Measurements from ENCODE around the gene GNAT1. TPM values are rescaled to one million over a fixed set of nuclear protein-coding genes. Genes with fewer than 3 reads are reported as not detected.

GNAT1 gene
- total and polyA plus RNA-seq, 2 of the 13 experiments (the other 11 are each of a cell fraction or from before 2014, with no cell fraction given), result 0.15 TPM; not detected in 1

- TF ChIP-seq ATF3 (CRISPR knock-in tag; IDR thresholded peaks at IDR 0.05), result peak; percentile 61; the same call in 1 of the 2 replicates
- 0 out of 2 replicates have a peak, but pooled peaks have one; percentile 63 for TF ChIP-seq BRF2 (CRISPR knock-in tag; IDR thresholded peaks at IDR 0.05)
- TF ChIP-seq ZNF362 (CRISPR knock-in tag; IDR thresholded peaks at IDR 0.05; ENCODE audit: borderline replicate concordance), result no peak
- peak; percentile 65; the same call in 1 of the 2 replicates for TF ChIP-seq TAF1 (CRISPR knock-in tag; IDR thresholded peaks at IDR 0.05)
- TF ChIP-seq ZNF136 (CRISPR knock-in tag; IDR thresholded peaks at IDR 0.05; ENCODE audit: low read depth), result 0 out of 2 replicates have a peak, but pooled peaks have one; percentile 68
- TF ChIP-seq ZXDC (CRISPR knock-in tag; IDR thresholded peaks at IDR 0.05), result peak; percentile 92
- peak; percentile 93 for TF ChIP-seq CBX1 (IDR thresholded peaks at IDR 0.05; ENCODE audit: low read depth)
- no peak for TF ChIP-seq SCMH1 (CRISPR knock-in tag; IDR thresholded peaks at IDR 0.05; ENCODE audit: borderline replicate concordance)
- peak; percentile 74; the same call in 1 of the 2 replicates for TF ChIP-seq HINFP (CRISPR knock-in tag; IDR thresholded peaks at IDR 0.05; ENCODE audit: low read depth)
- peak; percentile 58 for TF ChIP-seq ZNF18 (CRISPR knock-in tag; IDR thresholded peaks at IDR 0.05; ENCODE audit: insufficient replicate concordance)
- peak; percentile 97 for TF ChIP-seq PATZ1 (CRISPR knock-in tag; IDR thresholded peaks at IDR 0.05)
- TF ChIP-seq EHMT2 (IDR thresholded peaks at IDR 0.05; ENCODE audit: borderline replicate concordance, low read depth, low read length), result no peak; the same call in 1 of the 2 replicates
- TF ChIP-seq HOXA7 (CRISPR knock-in tag; IDR thresholded peaks at IDR 0.05), result no peak; the same call in 1 of the 2 replicates
- TF ChIP-seq HOXA5 (CRISPR knock-in tag; IDR thresholded peaks at IDR 0.05), result peak; percentile 16; the same call in 1 of the 2 replicates
Observed at GRCh38 chr3:50195501-50196252, 4.3 kb downstream of the GNAT1 start (continued).

All from HepG2 (cell line).